Parathyroid adenoma (tissue), 2 donors: ENCODE results near the gene ITPKB.
A peak's percentile ranks its signal among the peaks of the same experiment; 100 is the strongest.

Experiments
- H2AFZ ChIP-seq: fragments of 300-600 bp; sonication (generic); one replicate; pipeline ENCODE4 v1.7.0; 2017; ENCODE audit warnings: antibody characterized with exemption, mild to moderate bottlenecking
- H3K27ac ChIP-seq: fragments of 300-600 bp; sonication (generic); one replicate; pipeline ENCODE4 v1.7.0; 2017
- H3K27me3 ChIP-seq: fragments of 300-600 bp; sonication (generic); one replicate; pipeline ENCODE4 v1.7.0; 2017; ENCODE audit warnings: low read length; ENCODE audit not compliant: control insufficient read depth, insufficient read depth
- H3K36me3 ChIP-seq: fragments of 300-600 bp; sonication (generic); one replicate; pipeline ENCODE4 v1.7.0; 2017; ENCODE audit warnings: low read length; ENCODE audit not compliant: control insufficient read depth, insufficient read depth
- H3K4me1 ChIP-seq: fragments of 300-600 bp; sonication (generic); one replicate; pipeline ENCODE4 v1.7.0; 2017; ENCODE audit warnings: control low read depth
- H3K4me2 ChIP-seq: fragments of 300-600 bp; sonication (generic); one replicate; pipeline ENCODE4 v1.7.0; 2017; ENCODE audit warnings: low read length
- H3K4me3 ChIP-seq: fragments of 300-600 bp; sonication (generic); one replicate; pipeline ENCODE4 v1.7.0; 2017; ENCODE audit warnings: low read depth, low read length
- H3K79me2 ChIP-seq: fragments of 300-600 bp; sonication (generic); one replicate; pipeline ENCODE4 v1.7.0; 2017; ENCODE audit warnings: control low read depth
- H3K9ac ChIP-seq: fragments of 300-600 bp; sonication (generic); one replicate; pipeline ENCODE4 v1.7.0; 2017; ENCODE audit warnings: mild to moderate bottlenecking
- H3K9me3 ChIP-seq: fragments of 300-600 bp; sonication (generic); one replicate; pipeline ENCODE4 v1.7.0; 2017; ENCODE audit warnings: low read length; ENCODE audit not compliant: control insufficient read depth
- TF ChIP-seq, protein P1 (sequence below): fragments of 300-600 bp; sonication (generic); IDR thresholded peaks from one replicate; pipeline ENCODE4 v1.7.0; 2017; ENCODE audit warnings: antibody characterized with exemption, mild to moderate bottlenecking
- donor health status: primary hyperparathyroidism.

ITPKB gene

DNA sequence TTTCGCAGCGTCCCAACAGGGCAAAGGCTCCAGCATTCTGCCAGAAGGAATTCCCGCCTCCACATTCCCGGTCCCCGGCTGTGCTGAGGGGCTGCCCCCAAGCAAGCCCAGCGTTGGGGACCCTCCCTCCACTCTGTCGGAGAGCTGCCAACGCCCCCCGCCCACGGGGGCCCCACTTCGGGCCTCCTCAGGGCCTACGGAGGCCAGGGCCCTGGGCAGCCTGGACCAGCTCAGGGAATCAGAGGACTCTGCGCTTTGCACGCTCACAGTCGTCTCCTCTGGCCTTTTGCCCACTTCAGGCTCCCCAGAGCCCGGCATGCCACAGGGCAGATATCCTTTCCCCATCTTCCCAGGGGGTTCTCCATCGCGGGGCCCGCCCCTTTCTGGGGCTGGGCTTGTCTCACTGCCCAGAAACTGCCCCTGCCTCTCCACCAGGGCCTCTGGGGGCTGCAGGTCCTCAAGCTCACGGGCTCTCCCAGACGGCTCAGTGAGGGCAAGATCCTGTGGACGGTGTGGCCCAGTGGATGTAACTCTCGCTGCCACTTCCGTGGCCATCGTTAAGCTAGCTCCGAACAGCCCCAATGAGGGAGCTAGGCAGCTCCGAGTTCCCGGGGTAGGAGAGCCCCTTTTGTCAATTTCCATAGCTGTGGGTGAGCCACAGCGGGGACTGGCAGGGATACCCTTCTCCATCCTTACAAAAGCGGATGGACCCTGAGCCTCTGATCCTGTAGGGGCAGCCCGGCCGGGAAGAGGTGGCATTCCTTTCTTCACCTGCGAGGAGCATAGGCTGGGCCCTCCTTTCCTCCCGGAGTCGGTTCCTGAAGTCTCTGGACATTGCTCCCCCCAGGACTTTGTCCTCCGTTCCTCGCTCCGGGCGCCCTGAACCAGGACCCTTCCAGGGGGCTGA is 2.8 kb downstream of the ITPKB start:
- Histone ChIP-seq H3K27ac (no peak overlapping the region), H3K4me3 (no peak overlapping the region), H3K9me3 (no peaks in the 10 kb centered on the region), H3K79me2 (no peaks in the 10 kb centered on the region), H3K36me3 (no peaks in the 10 kb centered on the region), H3K9ac (no peak overlapping the region), H2AFZ (no peak overlapping the region), H3K4me1 (no peaks in the 10 kb centered on the region), H3K4me2 (peak overlapping the region; percentile 3), H3K27me3 (no peaks in the 10 kb centered on the region)
- TF ChIP-seq, protein P1, sequence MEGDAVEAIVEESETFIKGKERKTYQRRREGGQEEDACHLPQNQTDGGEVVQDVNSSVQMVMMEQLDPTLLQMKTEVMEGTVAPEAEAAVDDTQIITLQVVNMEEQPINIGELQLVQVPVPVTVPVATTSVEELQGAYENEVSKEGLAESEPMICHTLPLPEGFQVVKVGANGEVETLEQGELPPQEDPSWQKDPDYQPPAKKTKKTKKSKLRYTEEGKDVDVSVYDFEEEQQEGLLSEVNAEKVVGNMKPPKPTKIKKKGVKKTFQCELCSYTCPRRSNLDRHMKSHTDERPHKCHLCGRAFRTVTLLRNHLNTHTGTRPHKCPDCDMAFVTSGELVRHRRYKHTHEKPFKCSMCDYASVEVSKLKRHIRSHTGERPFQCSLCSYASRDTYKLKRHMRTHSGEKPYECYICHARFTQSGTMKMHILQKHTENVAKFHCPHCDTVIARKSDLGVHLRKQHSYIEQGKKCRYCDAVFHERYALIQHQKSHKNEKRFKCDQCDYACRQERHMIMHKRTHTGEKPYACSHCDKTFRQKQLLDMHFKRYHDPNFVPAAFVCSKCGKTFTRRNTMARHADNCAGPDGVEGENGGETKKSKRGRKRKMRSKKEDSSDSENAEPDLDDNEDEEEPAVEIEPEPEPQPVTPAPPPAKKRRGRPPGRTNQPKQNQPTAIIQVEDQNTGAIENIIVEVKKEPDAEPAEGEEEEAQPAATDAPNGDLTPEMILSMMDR, result no peak

DNA sequence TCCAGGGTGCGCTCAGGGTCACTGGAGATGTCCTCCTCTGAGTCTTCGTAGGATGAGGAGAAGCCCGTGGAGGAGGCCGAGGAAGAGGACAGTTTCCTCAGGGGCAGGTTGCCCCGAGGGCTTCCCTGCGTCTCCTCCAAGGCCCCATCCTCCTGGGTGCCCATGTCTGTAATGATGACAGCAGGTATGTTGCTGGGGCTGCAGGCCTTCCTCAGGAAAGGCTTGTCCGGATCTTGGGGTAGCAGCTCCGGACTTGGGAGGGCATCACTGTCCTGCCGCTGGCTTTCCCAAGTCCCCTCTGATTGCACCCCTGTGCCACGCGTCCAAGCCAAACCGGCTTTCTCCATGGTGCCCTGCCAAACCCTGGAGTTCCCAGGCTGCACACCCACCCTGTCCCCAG is 3.5 kb downstream of the ITPKB start:
- H3K27me3 ChIP-seq, result no peaks in the 10 kb centered on the region
- H3K9ac ChIP-seq, result no peak overlapping the region
- H3K9me3 ChIP-seq, result no peaks in the 10 kb centered on the region
- no peaks in the 10 kb centered on the region for H3K4me1 ChIP-seq
- no peak overlapping the region for H3K4me2 ChIP-seq
- H3K27ac ChIP-seq, result no peak overlapping the region
- no peak overlapping the region for H3K4me3 ChIP-seq
- H3K36me3 ChIP-seq, result no peaks in the 10 kb centered on the region
- H2AFZ ChIP-seq, result no peak overlapping the region
- H3K79me2 ChIP-seq, result no peaks in the 10 kb centered on the region
- TF ChIP-seq, protein P1, result no peak

GRCh38 chr1:226734611-226735153 is 4.4 kb downstream of the ITPKB start:
- Histone ChIP-seq H2AFZ (no peak overlapping the region), H3K4me2 (no peak overlapping the region), H3K36me3 (no peaks in the 10 kb centered on the region), H3K4me1 (no peaks in the 10 kb centered on the region), H3K9ac (no peak overlapping the region), H3K79me2 (no peaks in the 10 kb centered on the region), H3K27ac (no peak overlapping the region), H3K4me3 (no peak overlapping the region), H3K27me3 (no peaks in the 10 kb centered on the region), H3K9me3 (no peaks in the 10 kb centered on the region)
- TF ChIP-seq, protein P1, result no peak

- TF ChIP-seq, protein P1, result no peak
- no peak overlapping the region for H3K27ac ChIP-seq
- no peaks in the 10 kb centered on the region for H3K79me2 ChIP-seq
- H3K4me3 ChIP-seq, result no peak overlapping the region
- H3K27me3 ChIP-seq, result no peaks in the 10 kb centered on the region
- H3K36me3 ChIP-seq, result no peaks in the 10 kb centered on the region
- no peaks in the 10 kb centered on the region for H3K9me3 ChIP-seq
- no peak overlapping the region for H3K4me2 ChIP-seq
- no peaks in the 10 kb centered on the region for H3K4me1 ChIP-seq
- no peak overlapping the region for H2AFZ ChIP-seq
- H3K9ac ChIP-seq, result no peak overlapping the region
Observed at GRCh38 chr1:226733876-226734275, 5.2 kb downstream of the ITPKB start.
